HCT116 (cell line): ENCODE results near the gene CDH22.

ENCODE experiments used
- ELF1 ChIP-seq: IDR thresholded peaks from 2 replicates; pipeline ENCODE4 v1.6.1; 2012; ENCODE audit warnings: low read depth, borderline replicate concordance
- EZH2 ChIP-seq: fragments of 200-600 bp; sonication (generic); IDR thresholded peaks from 2 replicates; pipeline ENCODE4 v1.6.1; 2017; ENCODE audit warnings: antibody characterized with exemption, mixed run types
- EZH2phosphoT487 ChIP-seq: fragments of 200-600 bp; IDR thresholded peaks from 2 replicates; pipeline ENCODE4 v1.6.1; 2018; ENCODE audit warnings: antibody characterized with exemption, borderline replicate concordance
- FOSL1 ChIP-seq: IDR thresholded peaks from 2 replicates; pipeline ENCODE4 v1.6.1; 2012; ENCODE audit warnings: low read depth
- JUND ChIP-seq: IDR thresholded peaks from 2 replicates; pipeline ENCODE4 v1.6.1; 2012
- POLR2A ChIP-seq: IDR thresholded peaks from 2 replicates; pipeline ENCODE4 v1.7.0; 2011; ENCODE audit warnings: borderline replicate concordance; ENCODE audit not compliant: insufficient read depth, insufficient read length; ENCODE audit errors: extremely low read depth
- RAD21 ChIP-seq: IDR thresholded peaks from 2 replicates; pipeline ENCODE4 v1.6.1; 2012; ENCODE audit warnings: low read depth, mild to moderate bottlenecking
- YY1 ChIP-seq: IDR thresholded peaks from 2 replicates; pipeline ENCODE4 v1.6.1; 2011; ENCODE audit warnings: low read length, low read depth, moderate library complexity, mild to moderate bottlenecking; ENCODE audit not compliant: insufficient replicate concordance; ENCODE audit errors: extremely low read depth
- TF ChIP-seq, protein P1 (sequence below), 3 experiments: fragments of 200-600 bp in 1 of 3; sonication (generic) in 1 of 3; IDR thresholded peaks in 2 of 3; conservative IDR thresholded peaks in 1 of 3; 2 replicates each; pipeline ENCODE4 v1.5.1; 2012 to 2017; ENCODE audit warnings: low read depth in 2 of 3, low read length in 2 of 3, antibody characterized with exemption in 1 of 3, borderline replicate concordance in 1 of 3, control low read depth in 1 of 3, mild to moderate bottlenecking in 1 of 3, mixed read lengths in 1 of 3, mixed run types in 1 of 3, moderate library complexity in 1 of 3; ENCODE audit not compliant: insufficient read depth in 1 of 3
- TF ChIP-seq, protein P2 (sequence below): IDR thresholded peaks from 2 replicates; pipeline ENCODE4 v1.6.1; 2011; ENCODE audit warnings: mild to moderate bottlenecking, low read length, moderate library complexity; ENCODE audit not compliant: insufficient replicate concordance; ENCODE audit errors: extremely low read depth
- TF ChIP-seq, protein P3 (sequence below): IDR thresholded peaks from 2 replicates; pipeline ENCODE4 v1.6.1; 2012; ENCODE audit warnings: low read depth

GRCh38 chr20:46333161-46333991 is 25.1 kb upstream of the CDH22 start:
- no peak for TF ChIP-seq ELF1
- TF ChIP-seq, protein P1, sequence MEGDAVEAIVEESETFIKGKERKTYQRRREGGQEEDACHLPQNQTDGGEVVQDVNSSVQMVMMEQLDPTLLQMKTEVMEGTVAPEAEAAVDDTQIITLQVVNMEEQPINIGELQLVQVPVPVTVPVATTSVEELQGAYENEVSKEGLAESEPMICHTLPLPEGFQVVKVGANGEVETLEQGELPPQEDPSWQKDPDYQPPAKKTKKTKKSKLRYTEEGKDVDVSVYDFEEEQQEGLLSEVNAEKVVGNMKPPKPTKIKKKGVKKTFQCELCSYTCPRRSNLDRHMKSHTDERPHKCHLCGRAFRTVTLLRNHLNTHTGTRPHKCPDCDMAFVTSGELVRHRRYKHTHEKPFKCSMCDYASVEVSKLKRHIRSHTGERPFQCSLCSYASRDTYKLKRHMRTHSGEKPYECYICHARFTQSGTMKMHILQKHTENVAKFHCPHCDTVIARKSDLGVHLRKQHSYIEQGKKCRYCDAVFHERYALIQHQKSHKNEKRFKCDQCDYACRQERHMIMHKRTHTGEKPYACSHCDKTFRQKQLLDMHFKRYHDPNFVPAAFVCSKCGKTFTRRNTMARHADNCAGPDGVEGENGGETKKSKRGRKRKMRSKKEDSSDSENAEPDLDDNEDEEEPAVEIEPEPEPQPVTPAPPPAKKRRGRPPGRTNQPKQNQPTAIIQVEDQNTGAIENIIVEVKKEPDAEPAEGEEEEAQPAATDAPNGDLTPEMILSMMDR (IDR thresholded peaks at IDR 0.05 in 2 of 3, conservative IDR thresholded peaks at IDR 0.05 in 1 of 3; ENCODE audit: borderline replicate concordance in 1 of 3, insufficient read depth in 1 of 3, low read depth in 2 of 3, low read length in 2 of 3), result no peak
- no peak for TF ChIP-seq EZH2phosphoT487
- TF ChIP-seq, protein P2, sequence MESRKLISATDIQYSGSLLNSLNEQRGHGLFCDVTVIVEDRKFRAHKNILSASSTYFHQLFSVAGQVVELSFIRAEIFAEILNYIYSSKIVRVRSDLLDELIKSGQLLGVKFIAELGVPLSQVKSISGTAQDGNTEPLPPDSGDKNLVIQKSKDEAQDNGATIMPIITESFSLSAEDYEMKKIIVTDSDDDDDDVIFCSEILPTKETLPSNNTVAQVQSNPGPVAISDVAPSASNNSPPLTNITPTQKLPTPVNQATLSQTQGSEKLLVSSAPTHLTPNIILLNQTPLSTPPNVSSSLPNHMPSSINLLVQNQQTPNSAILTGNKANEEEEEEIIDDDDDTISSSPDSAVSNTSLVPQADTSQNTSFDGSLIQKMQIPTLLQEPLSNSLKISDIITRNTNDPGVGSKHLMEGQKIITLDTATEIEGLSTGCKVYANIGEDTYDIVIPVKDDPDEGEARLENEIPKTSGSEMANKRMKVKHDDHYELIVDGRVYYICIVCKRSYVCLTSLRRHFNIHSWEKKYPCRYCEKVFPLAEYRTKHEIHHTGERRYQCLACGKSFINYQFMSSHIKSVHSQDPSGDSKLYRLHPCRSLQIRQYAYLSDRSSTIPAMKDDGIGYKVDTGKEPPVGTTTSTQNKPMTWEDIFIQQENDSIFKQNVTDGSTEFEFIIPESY, result no peak
- no peak for TF ChIP-seq FOSL1
- no peak for TF ChIP-seq YY1
- TF ChIP-seq POLR2A, result no peak
- no peak for TF ChIP-seq EZH2
- TF ChIP-seq, protein P3, sequence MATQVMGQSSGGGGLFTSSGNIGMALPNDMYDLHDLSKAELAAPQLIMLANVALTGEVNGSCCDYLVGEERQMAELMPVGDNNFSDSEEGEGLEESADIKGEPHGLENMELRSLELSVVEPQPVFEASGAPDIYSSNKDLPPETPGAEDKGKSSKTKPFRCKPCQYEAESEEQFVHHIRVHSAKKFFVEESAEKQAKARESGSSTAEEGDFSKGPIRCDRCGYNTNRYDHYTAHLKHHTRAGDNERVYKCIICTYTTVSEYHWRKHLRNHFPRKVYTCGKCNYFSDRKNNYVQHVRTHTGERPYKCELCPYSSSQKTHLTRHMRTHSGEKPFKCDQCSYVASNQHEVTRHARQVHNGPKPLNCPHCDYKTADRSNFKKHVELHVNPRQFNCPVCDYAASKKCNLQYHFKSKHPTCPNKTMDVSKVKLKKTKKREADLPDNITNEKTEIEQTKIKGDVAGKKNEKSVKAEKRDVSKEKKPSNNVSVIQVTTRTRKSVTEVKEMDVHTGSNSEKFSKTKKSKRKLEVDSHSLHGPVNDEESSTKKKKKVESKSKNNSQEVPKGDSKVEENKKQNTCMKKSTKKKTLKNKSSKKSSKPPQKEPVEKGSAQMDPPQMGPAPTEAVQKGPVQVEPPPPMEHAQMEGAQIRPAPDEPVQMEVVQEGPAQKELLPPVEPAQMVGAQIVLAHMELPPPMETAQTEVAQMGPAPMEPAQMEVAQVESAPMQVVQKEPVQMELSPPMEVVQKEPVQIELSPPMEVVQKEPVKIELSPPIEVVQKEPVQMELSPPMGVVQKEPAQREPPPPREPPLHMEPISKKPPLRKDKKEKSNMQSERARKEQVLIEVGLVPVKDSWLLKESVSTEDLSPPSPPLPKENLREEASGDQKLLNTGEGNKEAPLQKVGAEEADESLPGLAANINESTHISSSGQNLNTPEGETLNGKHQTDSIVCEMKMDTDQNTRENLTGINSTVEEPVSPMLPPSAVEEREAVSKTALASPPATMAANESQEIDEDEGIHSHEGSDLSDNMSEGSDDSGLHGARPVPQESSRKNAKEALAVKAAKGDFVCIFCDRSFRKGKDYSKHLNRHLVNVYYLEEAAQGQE, result no peak
- TF ChIP-seq RAD21, result no peak
- TF ChIP-seq JUND, result no peak
